HepG2 (cell line): ENCODE data around the gene UCN2. TPM values are rescaled to one million over a fixed set of nuclear protein-coding genes. Genes with fewer than 3 reads are reported as not detected.
A peak's percentile ranks its signal among the peaks of the same experiment; 100 is the strongest.

Source experiments
- ATF1 ChIP-seq: IDR thresholded peaks from 2 replicates; pipeline ENCODE4 v1.6.1; 2016; ENCODE audit warnings: mild to moderate bottlenecking, control low read depth
- ATM ChIP-seq: fragments of 450-650 bp; IDR thresholded peaks from 2 replicates; pipeline ENCODE4 v1.7.1; 2017; ENCODE audit warnings: mild to moderate bottlenecking, borderline replicate concordance
- EEA1 ChIP-seq: sonication (generic); formaldehyde crosslinking; IDR thresholded peaks from 2 replicates; pipeline ENCODE4 v1.5.1; 2020; ENCODE audit warnings: mild to moderate bottlenecking, missing genetic modification reagents, borderline replicate concordance
- GZF1 ChIP-seq: sonication (generic); formaldehyde crosslinking; IDR thresholded peaks from 2 replicates; pipeline ENCODE4 v1.5.1; 2020; ENCODE audit warnings: mild to moderate bottlenecking, missing genetic modification reagents
- HOXA3 ChIP-seq: sonication (generic); formaldehyde crosslinking; IDR thresholded peaks from 2 replicates; pipeline ENCODE4 v1.5.0; 2020; ENCODE audit warnings: missing genetic modification reagents
- NFE2L2 ChIP-seq: fragments of 150-350 bp; IDR thresholded peaks from 2 replicates; pipeline ENCODE4 v1.6.1; 2014; ENCODE audit warnings: low read length
- NRL ChIP-seq: sonication (generic); formaldehyde crosslinking; IDR thresholded peaks from 2 replicates; pipeline ENCODE4 v1.5.0; 2020; ENCODE audit warnings: missing genetic modification reagents, mild to moderate bottlenecking, moderate library complexity, borderline replicate concordance
- RARA ChIP-seq: IDR thresholded peaks from 2 replicates; pipeline ENCODE4 v1.6.1; 2016; ENCODE audit warnings: missing genetic modification reagents, missing compliant biosample characterization
- SMYD3 ChIP-seq: sonication (generic); formaldehyde crosslinking; IDR thresholded peaks from 2 replicates; pipeline ENCODE4 v1.8.1; 2023; ENCODE audit warnings: mild to moderate bottlenecking, missing genetic modification reagents
- SUZ12 ChIP-seq: fragments of 150-350 bp; IDR thresholded peaks from 2 replicates; pipeline ENCODE4 v1.6.1; 2014; ENCODE audit warnings: low read depth, low read length
- XBP1 ChIP-seq: sonication (generic); formaldehyde crosslinking; IDR thresholded peaks from 2 replicates; pipeline ENCODE4 v1.5.0; 2020; ENCODE audit warnings: missing genetic modification reagents
- ZBTB7A ChIP-seq: sonication (generic); formaldehyde crosslinking; IDR thresholded peaks from 2 replicates; pipeline ENCODE4 v1.8.0; 2022; ENCODE audit warnings: mild to moderate bottlenecking, missing genetic modification reagents
- ZNF280D ChIP-seq: sonication (generic); formaldehyde crosslinking; IDR thresholded peaks from 2 replicates; pipeline ENCODE4 v1.5.1; 2020; ENCODE audit warnings: mild to moderate bottlenecking, missing genetic modification reagents
- ZNF335 ChIP-seq: sonication (generic); formaldehyde crosslinking; IDR thresholded peaks from 2 replicates; pipeline ENCODE4 v1.4.0; 2020; ENCODE audit warnings: missing genetic modification reagents
- ZNF777 ChIP-seq: sonication (generic); formaldehyde crosslinking; IDR thresholded peaks from 2 replicates; pipeline ENCODE4 v1.4.0; 2020; ENCODE audit warnings: missing genetic modification reagents
- ZSCAN22 ChIP-seq: sonication (generic); formaldehyde crosslinking; IDR thresholded peaks from 2 replicates; pipeline ENCODE4 v1.4.0; 2020; ENCODE audit warnings: mild to moderate bottlenecking, missing genetic modification reagents
- polyA plus RNA-seq, 8 experiments: library from polyadenylated mRNA; depleted of rRNA in 3 of 8; stranded (reverse) in 7 of 8; unstranded in 1 of 8; fragments of >200 nt; fragmentation: Illumina TruSeq in 4 of 8; extraction: Trizol in 4 of 8; gene quantifications; 2 replicates each; pipeline versions ENCODE4 v1.2.1 to v1.2.3, GENCODE V29; 2011 to 2016; ENCODE audit warnings: low read depth in 4 of 8, missing spikeins in 1 of 8, mixed read lengths in 1 of 8; ENCODE audit not compliant: insufficient read depth in 1 of 8
- total RNA-seq, 5 experiments: library from RNA; depleted of rRNA; stranded (reverse); fragments of >200 nt; fragmentation: Illumina TruSeq; extraction: Trizol; gene quantifications; 2 replicates each; pipeline ENCODE4 v1.2.3, GENCODE V29; 2016; ENCODE audit warnings: low read depth in 1 of 5
- TF ChIP-seq, protein P1 (sequence below): sonication (generic); formaldehyde crosslinking; IDR thresholded peaks from 2 replicates; pipeline ENCODE4 v1.4.0; 2020; ENCODE audit warnings: missing genetic modification reagents
- TF ChIP-seq, protein P2 (sequence below): sonication (generic); formaldehyde crosslinking; IDR thresholded peaks from 2 replicates; pipeline ENCODE4 v1.8.1; 2023; ENCODE audit warnings: mild to moderate bottlenecking, moderate library complexity, missing genetic modification reagents
- TF ChIP-seq, protein P3 (sequence below): sonication (generic); formaldehyde crosslinking; IDR thresholded peaks from 2 replicates; pipeline ENCODE4 v1.5.0; 2020; ENCODE audit warnings: missing genetic modification reagents

UCN2 gene
- total and polyA plus RNA-seq, 2 of the 13 experiments (the other 11 are each of a cell fraction or from before 2014, with no cell fraction given) = 0.07 to 1.5 TPM

- TF ChIP-seq EEA1 (no peak), ZNF335 (CRISPR knock-in tag) (peak; percentile 87), ATM (no peak), HOXA3 (peak; percentile 85), NFE2L2 (no peak), NRL (CRISPR knock-in tag) (peak; percentile 37; the same call in 1 of the 2 replicates), SMYD3 (no peak), RARA (peak; percentile 76), ZSCAN22 (CRISPR knock-in tag) (no peak), ZBTB7A (CRISPR knock-in tag) (peak; percentile 25; the same call in 1 of the 2 replicates), ATF1 (CRISPR knock-in tag) (0 out of 2 replicates have a peak, but pooled peaks have one; percentile 19), SUZ12 (no peak), XBP1 (CRISPR knock-in tag) (peak; percentile 19; the same call in 1 of the 2 replicates), ZNF777 (CRISPR knock-in tag) (0 out of 2 replicates have a peak, but pooled peaks have one; percentile 25), ZNF280D (CRISPR knock-in tag) (0 out of 2 replicates have a peak, but pooled peaks have one; percentile 26), GZF1 (no peak)
- TF ChIP-seq, protein P1, sequence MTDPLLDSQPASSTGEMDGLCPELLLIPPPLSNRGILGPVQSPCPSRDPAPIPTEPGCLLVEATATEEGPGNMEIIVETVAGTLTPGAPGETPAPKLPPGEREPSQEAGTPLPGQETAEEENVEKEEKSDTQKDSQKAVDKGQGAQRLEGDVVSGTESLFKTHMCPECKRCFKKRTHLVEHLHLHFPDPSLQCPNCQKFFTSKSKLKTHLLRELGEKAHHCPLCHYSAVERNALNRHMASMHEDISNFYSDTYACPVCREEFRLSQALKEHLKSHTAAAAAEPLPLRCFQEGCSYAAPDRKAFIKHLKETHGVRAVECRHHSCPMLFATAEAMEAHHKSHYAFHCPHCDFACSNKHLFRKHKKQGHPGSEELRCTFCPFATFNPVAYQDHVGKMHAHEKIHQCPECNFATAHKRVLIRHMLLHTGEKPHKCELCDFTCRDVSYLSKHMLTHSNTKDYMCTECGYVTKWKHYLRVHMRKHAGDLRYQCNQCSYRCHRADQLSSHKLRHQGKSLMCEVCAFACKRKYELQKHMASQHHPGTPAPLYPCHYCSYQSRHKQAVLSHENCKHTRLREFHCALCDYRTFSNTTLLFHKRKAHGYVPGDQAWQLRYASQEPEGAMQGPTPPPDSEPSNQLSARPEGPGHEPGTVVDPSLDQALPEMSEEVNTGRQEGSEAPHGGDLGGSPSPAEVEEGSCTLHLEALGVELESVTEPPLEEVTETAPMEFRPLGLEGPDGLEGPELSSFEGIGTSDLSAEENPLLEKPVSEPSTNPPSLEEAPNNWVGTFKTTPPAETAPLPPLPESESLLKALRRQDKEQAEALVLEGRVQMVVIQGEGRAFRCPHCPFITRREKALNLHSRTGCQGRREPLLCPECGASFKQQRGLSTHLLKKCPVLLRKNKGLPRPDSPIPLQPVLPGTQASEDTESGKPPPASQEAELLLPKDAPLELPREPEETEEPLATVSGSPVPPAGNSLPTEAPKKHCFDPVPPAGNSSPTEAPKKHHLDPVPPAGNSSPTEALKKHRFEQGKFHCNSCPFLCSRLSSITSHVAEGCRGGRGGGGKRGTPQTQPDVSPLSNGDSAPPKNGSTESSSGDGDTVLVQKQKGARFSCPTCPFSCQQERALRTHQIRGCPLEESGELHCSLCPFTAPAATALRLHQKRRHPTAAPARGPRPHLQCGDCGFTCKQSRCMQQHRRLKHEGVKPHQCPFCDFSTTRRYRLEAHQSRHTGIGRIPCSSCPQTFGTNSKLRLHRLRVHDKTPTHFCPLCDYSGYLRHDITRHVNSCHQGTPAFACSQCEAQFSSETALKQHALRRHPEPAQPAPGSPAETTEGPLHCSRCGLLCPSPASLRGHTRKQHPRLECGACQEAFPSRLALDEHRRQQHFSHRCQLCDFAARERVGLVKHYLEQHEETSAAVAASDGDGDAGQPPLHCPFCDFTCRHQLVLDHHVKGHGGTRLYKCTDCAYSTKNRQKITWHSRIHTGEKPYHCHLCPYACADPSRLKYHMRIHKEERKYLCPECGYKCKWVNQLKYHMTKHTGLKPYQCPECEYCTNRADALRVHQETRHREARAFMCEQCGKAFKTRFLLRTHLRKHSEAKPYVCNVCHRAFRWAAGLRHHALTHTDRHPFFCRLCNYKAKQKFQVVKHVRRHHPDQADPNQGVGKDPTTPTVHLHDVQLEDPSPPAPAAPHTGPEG (CRISPR knock-in tag) = no peak
- TF ChIP-seq, protein P2, sequence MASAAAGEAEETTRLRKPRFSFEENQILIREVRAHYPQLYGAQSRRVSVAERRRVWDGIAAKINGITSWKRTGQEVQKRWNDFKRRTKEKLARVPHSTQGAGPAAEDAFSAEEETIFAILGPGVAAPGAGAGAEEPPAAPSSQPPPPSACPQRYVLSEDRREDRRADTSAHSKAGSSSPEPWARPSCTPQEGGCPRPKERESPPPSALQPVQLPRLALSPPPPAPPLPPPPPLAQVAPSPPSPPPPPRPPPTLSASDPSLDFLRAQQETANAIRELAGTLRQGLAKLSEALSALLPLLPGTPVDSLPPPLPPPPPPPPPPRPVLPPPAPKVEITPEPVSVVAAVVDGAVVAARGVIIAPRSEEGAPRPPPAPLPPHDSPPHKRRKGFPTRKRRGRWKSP = 0 out of 2 replicates have a peak, but pooled peaks have one; percentile 79
- TF ChIP-seq, protein P3, sequence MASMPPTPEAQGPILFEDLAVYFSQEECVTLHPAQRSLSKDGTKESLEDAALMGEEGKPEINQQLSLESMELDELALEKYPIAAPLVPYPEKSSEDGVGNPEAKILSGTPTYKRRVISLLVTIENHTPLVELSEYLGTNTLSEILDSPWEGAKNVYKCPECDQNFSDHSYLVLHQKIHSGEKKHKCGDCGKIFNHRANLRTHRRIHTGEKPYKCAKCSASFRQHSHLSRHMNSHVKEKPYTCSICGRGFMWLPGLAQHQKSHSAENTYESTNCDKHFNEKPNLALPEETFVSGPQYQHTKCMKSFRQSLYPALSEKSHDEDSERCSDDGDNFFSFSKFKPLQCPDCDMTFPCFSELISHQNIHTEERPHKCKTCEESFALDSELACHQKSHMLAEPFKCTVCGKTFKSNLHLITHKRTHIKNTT = no peak
Observed at GRCh38 chr3:48556796-48557626, 6.6 kb downstream of the UCN2 start, which contains the start of gene PFKFB4 (continued).
